Left kidney (tissue), 2 donors: Measurements from ENCODE around the gene PSMD7. TPM values are rescaled to one million over a fixed set of nuclear protein-coding genes. Genes with fewer than 3 reads are reported as not detected.
"Not testable (repeated sequence)": the region's sequence is repeated elsewhere in the genome, so short reads cannot be mapped to it uniquely, and the experiment has no call there.

ENCODE experiments used
- DNase-seq: peaks from one replicate; pipeline ENCODE4 v3.0.0-alpha.2; 2013
- polyA plus RNA-seq: library from polyadenylated mRNA; unstranded; fragments of 120-200 nt; gene quantifications from one replicate; pipeline ENCODE4 v1.2.1, GENCODE V29; 2013; ENCODE audit not compliant: insufficient read length

The PSMD7 gene
- polyA plus RNA-seq, 1 donor = 108 TPM

- no peak for DNase-seq
Observed at GRCh38 chr16:74291176-74291575, 5.4 kb upstream of the PSMD7 start.

- no peak for DNase-seq
Observed at GRCh38 chr16:74291577-74292208, 4.9 kb upstream of the PSMD7 start.

GRCh38 chr16:74296104-74296431, 546 bp upstream of the PSMD7 start:
- DNase-seq = no peak

DNA sequence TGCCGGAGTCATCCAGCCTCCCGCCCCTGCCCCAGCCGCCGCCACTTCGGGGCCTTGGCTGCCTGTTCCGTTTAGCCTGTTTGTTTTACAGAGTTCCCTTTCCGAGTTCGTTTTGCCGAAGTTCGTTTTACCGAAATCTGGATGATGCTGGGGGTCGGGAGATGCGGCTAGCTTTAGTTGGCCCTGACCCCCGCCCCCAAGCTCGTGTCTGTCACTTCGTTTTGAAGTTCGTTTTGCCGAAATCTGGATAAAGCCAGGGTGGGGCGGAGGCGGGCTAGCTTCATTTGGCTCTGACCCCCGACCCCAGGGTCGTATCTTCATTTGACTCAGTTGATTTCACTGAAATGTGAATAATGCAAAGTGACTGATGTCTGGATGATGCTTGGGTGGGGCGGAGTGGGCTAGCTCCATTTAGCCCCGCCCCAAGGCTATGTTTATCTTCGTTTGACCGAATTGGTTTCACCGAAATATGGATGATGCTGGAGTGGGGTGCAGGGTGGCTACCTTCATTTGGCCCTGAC, 591 bp downstream of the PSMD7 start:
- DNase-seq = peak; percentile 4

DNA sequence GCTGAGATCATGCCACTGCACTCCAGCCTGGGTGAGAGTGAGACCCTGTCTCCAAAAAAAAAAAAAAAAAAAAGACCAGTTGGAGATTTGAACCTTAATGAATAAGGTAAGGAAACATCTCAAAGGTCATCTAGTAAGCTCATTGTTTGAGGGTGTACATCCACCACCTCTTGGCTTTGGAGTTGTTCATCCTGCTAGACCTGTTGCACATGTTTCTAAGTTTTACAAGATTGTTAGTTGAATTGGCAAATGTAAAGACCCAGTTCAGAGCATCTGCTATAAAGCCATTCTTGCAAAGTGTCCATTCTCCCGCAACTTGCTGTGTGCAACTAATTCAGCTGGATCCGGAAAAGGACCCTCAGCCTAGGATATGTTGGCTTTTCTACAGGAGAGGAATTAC, 1.5 kb downstream of the PSMD7 start:
- no peak for DNase-seq

DNA sequence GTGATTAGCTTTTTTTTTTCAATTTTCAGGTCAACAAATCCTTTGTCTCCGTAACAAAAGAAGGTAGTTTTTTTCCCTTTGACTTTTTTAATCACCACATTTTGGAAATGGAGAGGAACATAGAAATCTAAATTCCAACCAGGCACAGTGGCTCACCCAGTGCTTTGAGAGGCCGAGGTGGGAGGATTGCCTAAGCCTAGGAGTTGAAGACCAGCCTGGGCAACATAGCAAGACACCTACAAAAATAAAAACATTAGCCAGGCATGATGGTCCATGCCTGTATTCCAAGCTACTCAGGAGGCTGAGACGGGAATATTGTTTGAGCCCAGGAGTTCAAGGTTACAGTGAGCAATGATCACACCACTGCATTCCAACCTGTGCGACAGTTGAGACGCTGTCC, 5.7 kb downstream of the PSMD7 start:
- DNase-seq = no peak

DNA sequence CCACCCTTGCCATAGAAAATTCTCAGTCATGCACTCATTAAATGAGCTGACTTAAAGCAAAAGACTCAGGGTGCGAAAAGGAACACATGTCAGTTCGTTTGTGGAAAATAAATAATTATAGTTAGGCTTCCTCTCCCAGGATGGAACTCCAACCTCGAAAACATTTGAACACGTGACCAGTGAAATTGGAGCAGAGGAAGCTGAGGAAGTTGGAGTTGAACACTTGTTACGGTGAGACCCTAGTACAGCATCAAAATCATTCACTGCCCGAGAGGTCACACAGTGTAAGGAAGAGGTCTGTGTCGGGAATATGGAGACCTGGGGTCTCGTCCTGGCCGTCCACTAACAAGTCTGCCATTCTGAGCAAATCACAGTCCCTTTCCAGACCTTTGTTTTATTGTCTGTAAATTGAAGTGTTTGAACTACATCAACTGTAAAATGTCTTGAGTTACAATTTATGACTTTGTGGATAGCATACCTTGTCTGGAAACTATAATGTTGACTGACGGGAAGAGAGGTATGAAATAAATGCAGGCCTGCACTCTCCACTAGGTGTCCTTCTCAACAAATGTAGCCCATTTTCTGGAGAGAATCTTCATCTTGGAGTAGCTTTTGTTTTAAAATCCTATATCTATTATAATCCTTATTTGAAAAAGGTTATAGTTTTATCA, 7.7 kb downstream of the PSMD7 start:
- no peak for DNase-seq

DNA sequence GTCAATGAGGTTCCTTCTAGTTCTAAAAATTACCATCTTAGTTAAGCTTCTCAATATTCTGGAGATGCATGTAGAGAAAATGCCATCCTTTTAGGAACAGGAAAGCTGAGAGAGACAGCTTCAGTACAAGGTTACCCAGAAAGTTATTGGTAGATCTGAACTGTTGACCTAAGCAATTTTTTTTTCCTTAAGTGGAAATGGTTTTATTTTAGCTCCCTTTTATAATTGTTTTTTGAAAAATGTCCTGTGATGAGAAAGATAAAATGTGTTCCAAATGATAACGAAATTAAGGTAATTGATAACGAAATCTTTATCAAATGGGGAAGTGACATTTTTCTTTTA, 8.2 kb downstream of the PSMD7 start:
- DNase-seq = no peak

GRCh38 chr16:74305281-74305680, 8.7 kb downstream of the PSMD7 start:
- no peak for DNase-seq

DNA sequence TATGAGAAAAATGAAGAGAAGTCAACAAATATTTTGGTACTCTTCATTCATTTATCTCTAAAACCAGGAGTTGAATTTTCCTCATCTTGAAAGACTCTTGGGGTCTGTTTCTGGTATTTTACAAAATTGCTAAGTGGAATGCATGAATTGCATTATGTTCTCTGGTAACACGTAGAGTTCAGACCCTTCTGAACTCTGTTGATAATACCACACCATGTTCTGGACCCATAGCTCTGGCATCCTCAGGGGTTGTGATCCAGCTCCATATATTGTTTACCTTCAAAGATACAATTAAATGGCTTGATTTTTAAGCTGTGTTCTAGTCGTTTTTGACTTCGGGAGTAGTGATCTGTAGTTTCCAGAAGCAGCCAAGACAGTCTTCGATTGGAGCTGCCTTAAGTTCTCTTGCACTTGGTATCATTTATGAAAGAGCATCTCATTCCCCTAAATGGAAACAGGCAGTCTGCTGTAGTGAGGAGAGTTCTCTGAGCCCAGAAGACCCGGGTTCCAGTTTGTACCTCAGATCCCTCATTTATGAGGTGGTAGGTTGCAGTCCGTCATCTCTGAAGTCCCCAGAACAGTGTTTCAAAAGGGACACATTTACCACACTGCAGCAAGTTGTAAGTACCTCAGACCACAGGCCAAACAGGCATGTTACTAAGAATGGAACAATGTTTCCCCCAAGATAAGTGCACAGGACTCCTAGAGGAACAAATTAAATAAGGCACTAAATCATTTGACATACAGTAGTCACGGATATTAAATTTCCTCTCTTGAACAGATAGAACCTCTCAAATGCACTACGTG, 9.6 kb downstream of the PSMD7 start:
- DNase-seq = no peak

DNA sequence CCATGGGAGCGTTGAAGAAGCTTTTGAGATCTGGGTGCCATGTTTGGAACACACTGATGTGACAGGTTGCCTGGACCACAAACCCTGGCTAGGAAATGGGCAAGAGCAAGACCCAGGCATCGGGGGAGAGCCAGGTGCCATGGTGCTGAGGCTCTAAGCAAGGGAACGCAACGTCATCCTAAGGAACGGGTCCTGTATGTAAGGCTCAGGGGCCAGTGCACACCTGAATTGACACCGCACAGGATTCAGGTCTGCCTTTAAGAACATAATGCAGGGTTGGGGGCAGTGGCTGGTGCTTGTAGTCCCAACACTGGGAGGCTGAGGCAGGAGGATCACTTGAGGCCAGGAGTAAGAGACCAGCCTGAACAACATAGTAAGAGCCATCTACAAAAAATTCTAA, 10.8 kb downstream of the PSMD7 start:
- no peak for DNase-seq

DNA sequence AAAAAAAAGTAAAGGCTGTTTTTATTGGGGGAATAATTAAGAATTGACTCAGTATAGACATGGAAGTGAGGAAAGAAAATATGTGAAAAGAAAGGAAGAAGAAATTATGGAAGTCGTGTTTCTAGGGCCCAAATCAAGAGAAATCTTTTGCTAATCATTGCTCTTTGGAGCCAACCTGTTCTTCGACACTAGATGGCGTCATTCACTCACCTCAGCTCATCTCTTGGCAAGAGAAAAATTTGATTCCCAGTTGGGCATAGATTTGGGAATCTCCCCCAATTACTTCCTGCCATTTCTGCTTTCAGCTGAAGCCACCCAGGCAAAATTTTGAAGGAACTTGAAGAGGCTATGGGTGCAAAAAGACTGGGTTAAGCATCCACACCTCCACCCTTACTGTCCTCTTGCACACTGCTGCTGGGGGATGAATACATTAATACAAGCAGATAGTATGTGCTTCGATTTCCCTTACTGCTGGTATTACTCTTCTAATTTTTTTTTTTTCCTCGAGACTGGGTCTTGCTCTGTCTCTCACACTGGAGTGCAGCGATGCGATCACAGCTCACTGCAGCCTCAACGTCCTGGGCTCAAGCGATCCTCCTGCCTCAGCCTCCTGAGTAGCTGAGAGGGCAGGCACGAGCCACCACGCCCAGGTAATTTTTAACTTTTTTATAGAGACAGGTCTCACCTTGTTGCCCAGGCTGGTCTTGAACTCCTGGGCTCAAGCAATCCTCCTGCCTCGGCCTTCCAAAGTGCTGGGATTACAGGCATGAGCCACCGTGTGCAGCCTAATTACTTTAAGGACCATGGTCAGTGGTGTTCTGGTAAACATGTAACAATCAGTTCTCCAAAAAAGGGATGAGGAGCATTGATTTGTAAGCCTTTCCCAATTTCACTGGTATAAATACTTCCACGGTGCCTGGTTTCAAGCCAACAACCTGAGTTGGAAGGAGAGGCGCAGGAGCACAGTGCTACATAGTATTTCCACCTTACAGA, 13.5 kb downstream of the PSMD7 start:
- DNase-seq = peak; percentile 31

- no peak for DNase-seq
Observed at GRCh38 chr16:74315059-74315458, 18.4 kb downstream of the PSMD7 start.

DNA sequence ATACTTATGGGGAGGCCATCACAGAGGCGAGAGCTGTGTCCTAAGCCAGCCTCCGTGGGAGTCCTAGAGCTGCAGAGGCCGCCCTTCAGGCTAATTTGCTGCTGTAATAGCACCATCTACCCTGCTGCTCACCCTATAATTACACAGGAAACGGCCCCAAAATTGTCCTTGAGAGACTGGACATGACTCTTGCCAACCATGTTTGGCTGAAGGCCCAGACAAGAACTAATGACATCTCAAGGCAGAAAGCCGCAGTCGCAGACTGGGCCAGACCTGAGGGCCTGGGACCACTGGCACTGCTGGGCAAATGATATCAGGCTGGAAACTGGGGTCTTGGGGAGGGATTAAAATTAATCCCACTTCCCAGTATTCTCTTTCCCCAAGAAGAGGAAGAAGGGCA, 24.1 kb downstream of the PSMD7 start:
- DNase-seq = no peak

DNA sequence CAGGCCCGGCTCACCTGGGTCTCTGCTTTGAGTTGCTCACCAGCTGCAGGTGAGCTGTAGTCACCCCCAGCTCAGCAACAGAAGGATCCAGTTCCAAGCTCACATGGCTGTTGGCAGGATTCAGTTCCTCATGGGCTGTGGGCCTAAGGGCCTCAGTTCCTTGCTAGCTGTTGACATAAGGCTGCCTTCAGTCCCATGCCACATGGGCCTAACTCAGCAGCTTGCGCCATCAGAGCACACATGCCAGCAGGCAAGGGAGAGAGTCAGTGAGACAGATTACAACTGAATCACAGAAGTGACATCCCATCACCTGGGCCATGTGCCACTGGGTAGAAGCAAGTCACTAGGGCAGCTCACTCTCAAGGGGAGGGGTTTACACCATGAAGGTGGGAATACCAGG, 24.7 kb downstream of the PSMD7 start:
- DNase-seq = no peak

DNA sequence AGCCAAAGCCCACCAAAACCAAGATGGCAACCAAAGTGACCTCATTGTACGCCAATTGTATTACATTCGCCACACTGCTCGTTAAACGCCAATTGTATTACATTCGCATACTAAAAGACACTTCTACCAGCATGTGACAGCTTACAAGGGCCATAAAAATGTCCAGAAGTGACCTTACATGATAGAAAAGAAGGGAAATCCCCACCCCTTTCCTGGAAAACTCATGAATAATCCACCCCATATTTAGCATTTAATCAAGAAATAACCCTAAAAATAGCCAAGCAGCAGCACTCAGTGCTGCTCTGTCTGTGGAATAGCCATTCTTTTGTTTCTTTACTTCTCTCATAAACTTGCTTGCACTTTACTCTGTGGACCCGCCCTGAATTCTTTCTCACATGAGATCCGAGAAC, 25.7 kb downstream of the PSMD7 start:
- no peak for DNase-seq

- not testable (repeated sequence) for DNase-seq
Observed at GRCh38 chr16:74324777-74325176, 28.2 kb downstream of the PSMD7 start.

- DNase-seq = no peak
Observed at GRCh38 chr16:74325641-74326040, 29.0 kb downstream of the PSMD7 start.

GRCh38 chr16:74328346-74328745, 31.7 kb downstream of the PSMD7 start:
- DNase-seq = not testable (repeated sequence)

DNA sequence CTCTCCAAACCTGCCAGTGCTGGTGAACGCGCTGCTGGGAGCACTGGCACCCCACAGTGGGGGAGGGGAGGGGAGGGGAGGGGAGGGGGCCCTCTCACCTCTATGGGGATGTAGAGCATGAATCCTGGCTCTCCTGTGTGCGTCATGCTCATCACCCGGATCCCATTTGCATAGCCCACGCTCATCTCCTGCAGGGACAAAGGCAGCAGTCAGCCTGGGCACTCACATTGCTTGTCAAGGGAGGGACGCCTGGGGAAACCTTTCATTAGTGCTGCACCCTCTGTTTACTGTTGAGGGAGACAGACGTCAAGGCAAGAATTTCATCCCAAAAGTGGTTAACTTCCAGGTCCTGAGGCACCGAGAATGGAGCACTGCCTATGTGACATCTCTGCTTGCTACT, 35.9 kb downstream of the PSMD7 start:
- not testable (repeated sequence) for DNase-seq

DNA sequence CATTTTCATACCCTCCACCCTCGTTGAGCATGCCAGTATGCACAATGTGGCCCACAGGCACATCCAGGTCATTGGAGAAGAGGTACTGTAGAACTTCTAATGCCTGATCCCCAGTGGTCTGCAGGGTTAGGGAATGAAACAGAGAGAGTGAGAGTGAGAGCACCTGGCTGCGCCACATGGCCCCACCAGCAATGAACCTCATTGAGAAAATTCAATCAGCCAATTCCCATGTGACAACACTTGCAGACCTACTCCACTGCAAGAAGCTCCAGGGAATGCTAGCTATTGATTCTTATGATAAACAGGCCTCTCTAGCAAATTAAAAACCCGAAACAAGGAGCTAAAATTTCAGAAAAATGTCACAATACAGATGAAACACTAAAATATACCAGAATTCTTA, 40.9 kb downstream of the PSMD7 start:
- not testable (repeated sequence) for DNase-seq

- not testable (repeated sequence) for DNase-seq
Observed at GRCh38 chr16:74339226-74339625, 42.6 kb downstream of the PSMD7 start.
